Smooth muscle cell (in vitro differentiated cells): ENCODE data around the gene NTRK3. TPM values are rescaled to one million over a fixed set of nuclear protein-coding genes. Genes with fewer than 3 reads are reported as not detected.

Source experiments
- DNase-seq: peaks from one replicate; lab custom pipeline; 2025; ENCODE audit not compliant: unreplicated experiment; lab: John Stamatoyannopoulos, UW
- H2AFZ ChIP-seq: fragments of 200-600 bp; sonication (generic); 2 replicates; pipeline ENCODE4 v1.6.0; 2016; ENCODE audit warnings: antibody characterized with exemption, low read depth, mild to moderate bottlenecking
- H3F3A ChIP-seq: fragments of 200-600 bp; sonication (generic); 2 replicates; pipeline ENCODE4 v1.6.0; 2017; ENCODE audit warnings: antibody characterized with exemption, low read depth
- H3K27ac ChIP-seq: fragments of 200-600 bp; sonication (generic); 2 replicates; pipeline ENCODE4 v1.5.1; 2016; ENCODE audit warnings: low read depth, mild to moderate bottlenecking
- H3K27me3 ChIP-seq: fragments of 200-600 bp; sonication (generic); 2 replicates; pipeline ENCODE4 v1.6.1; 2016; ENCODE audit warnings: low read depth, mild to moderate bottlenecking
- H3K36me3 ChIP-seq: fragments of 200-600 bp; sonication (generic); 2 replicates; pipeline ENCODE4 v1.5.1; 2016; ENCODE audit warnings: low read depth
- H3K4me1 ChIP-seq: fragments of 200-600 bp; sonication (generic); 2 replicates; pipeline ENCODE4 v1.5.1; 2016; ENCODE audit warnings: low read depth
- H3K4me2 ChIP-seq: fragments of 200-600 bp; sonication (generic); 2 replicates; pipeline ENCODE4 v1.6.0; 2016; ENCODE audit warnings: mild to moderate bottlenecking
- H3K4me3 ChIP-seq: fragments of 200-600 bp; sonication (generic); 2 replicates; pipeline ENCODE4 v1.5.1; 2016; ENCODE audit warnings: mild to moderate bottlenecking
- H3K79me2 ChIP-seq: fragments of 200-600 bp; sonication (generic); 2 replicates; pipeline ENCODE4 v1.6.0; 2016; ENCODE audit warnings: low read depth, mild to moderate bottlenecking
- H3K9ac ChIP-seq: fragments of 200-600 bp; sonication (generic); 2 replicates; pipeline ENCODE4 v1.6.0; 2016; ENCODE audit warnings: low read depth
- H3K9me3 ChIP-seq: fragments of 200-600 bp; sonication (generic); replicated peaks from 2 replicates; pipeline ENCODE4 v1.5.1; 2016; ENCODE audit warnings: low read depth
- H4K20me1 ChIP-seq: fragments of 200-600 bp; sonication (generic); 2 replicates; pipeline ENCODE4 v1.6.0; 2016; ENCODE audit warnings: low read depth
- CTCF ChIP-seq: fragments of 200-600 bp; sonication (generic); IDR thresholded peaks from 2 replicates; pipeline ENCODE4 v1.5.1; 2017; ENCODE audit warnings: borderline replicate concordance, mild to moderate bottlenecking, antibody characterized with exemption; ENCODE audit not compliant: insufficient read depth, poor library complexity, severe bottlenecking
- WGBS: methylation state at CpG from one replicate; pipeline ENCODE4 v1.1.7; 2016; ENCODE audit warnings: low lambda C conversion rate; 5-methylcytosine and 5-hydroxymethylcytosine counted together
- polyA plus RNA-seq: library from polyadenylated mRNA; unstranded; fragments of >200 nt; fragmentation: Nextera tagmentation; extraction: Ambion mirVana; gene quantifications from 2 replicates; pipeline ENCODE4 v1.2.1, GENCODE V29; 2016
- total RNA-seq: library from RNA; depleted of rRNA; stranded (reverse); fragments of >200 nt; gene quantifications from 2 replicates; pipeline ENCODE4 v1.2.3, GENCODE V29; 2014

NTRK3 gene
- total and polyA plus RNA-seq, 2 experiments from 2014 or later: 3.3 to 3.5 TPM

DNA sequence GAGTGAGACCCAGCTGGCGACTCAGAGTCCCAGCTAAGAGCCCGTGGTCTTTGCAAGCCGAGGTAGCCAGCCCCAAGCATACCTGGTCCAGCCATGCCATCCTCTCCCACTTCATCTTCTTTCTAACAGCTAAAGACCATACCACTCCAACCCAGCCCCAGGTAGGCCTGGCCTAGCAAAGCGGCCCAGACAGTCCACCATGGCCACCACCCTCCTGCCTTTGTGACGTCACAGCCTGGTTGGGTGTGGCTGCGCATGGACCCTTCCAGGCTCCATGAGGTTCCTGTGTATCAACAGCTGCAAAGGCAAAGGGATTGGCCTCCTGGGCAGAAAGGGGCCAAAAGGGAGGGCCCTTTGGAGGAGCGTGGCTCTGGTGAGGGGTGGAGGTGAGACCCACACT lies 4.1 kb downstream of the NTRK3 start:
- H3K4me2 ChIP-seq: no peak overlapping the region
- H3K9ac ChIP-seq: no peak overlapping the region
- no peaks in the 10 kb centered on the region for H3K36me3 ChIP-seq
- no peak overlapping the region for H2AFZ ChIP-seq
- WGBS: 92% methylated on average over 7 of the region's 7 CpGs
- H3K4me3 ChIP-seq: no peak overlapping the region
- H3F3A ChIP-seq: no peaks in the 10 kb centered on the region
- no peak for TF ChIP-seq CTCF
- H3K27ac ChIP-seq: no peak overlapping the region
- no peaks in the 10 kb centered on the region for H3K79me2 ChIP-seq
- DNase-seq: no peak
- H4K20me1 ChIP-seq: no peaks in the 10 kb centered on the region
- peaks cover 1% of the 10 kb centered on the region for H3K4me1 ChIP-seq
- no peaks in the 10 kb centered on the region for H3K9me3 ChIP-seq
- peaks cover 48% of the 10 kb centered on the region for H3K27me3 ChIP-seq

GRCh38 chr15:88250826-88251225 lies 5.7 kb downstream of the NTRK3 start:
- no peaks in the 10 kb centered on the region for H3K79me2 ChIP-seq
- H2AFZ ChIP-seq: no peak overlapping the region
- 85% methylated on average over 1 of the region's 1 CpG for WGBS
- no peaks in the 10 kb centered on the region for H4K20me1 ChIP-seq
- no peak for TF ChIP-seq CTCF
- no peaks in the 10 kb centered on the region for H3K9me3 ChIP-seq
- H3K4me1 ChIP-seq: no peaks in the 10 kb centered on the region
- DNase-seq: no peak
- H3F3A ChIP-seq: no peaks in the 10 kb centered on the region
- no peak overlapping the region for H3K9ac ChIP-seq
- no peak overlapping the region for H3K4me3 ChIP-seq
- no peak overlapping the region for H3K27ac ChIP-seq
- no peaks in the 10 kb centered on the region for H3K36me3 ChIP-seq
- no peak overlapping the region for H3K4me2 ChIP-seq
- H3K27me3 ChIP-seq: peaks cover 33% of the 10 kb centered on the region

GRCh38 chr15:88249220-88249619 lies 7.3 kb downstream of the NTRK3 start:
- Histone ChIP-seq H3K4me2 (no peak overlapping the region), H3K27me3 (peaks cover 17% of the 10 kb centered on the region), H3F3A (no peaks in the 10 kb centered on the region), H3K4me3 (no peak overlapping the region), H3K9ac (no peak overlapping the region), H2AFZ (no peak overlapping the region), H3K79me2 (no peaks in the 10 kb centered on the region), H3K27ac (no peak overlapping the region), H3K9me3 (no peaks in the 10 kb centered on the region), H3K4me1 (no peaks in the 10 kb centered on the region), H3K36me3 (no peaks in the 10 kb centered on the region), H4K20me1 (no peaks in the 10 kb centered on the region)
- 91% methylated on average over 6 of the region's 6 CpGs for WGBS
- DNase-seq: no peak
- no peak for TF ChIP-seq CTCF

DNA sequence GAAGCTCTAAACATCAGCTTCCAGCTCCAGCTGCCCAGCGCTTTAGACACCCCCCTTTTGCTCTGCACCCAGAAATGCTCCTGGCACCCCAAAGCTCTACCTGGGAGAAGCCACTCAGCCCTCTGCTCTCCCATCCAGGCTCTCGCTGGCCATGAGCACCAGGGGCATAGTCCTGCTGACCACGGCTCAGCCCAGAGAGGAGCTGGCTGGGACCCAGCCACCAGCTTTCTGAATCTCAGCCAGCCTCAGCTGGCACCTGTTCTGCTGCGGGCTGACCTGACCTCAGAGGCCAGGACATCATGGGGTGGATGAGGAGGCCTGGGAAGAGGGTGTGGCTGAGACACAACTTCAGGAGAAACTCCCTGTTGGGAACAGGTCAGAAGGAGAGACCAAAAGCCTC lies 8.6 kb downstream of the NTRK3 start:
- H2AFZ ChIP-seq: no peak overlapping the region
- H3K9ac ChIP-seq: no peak overlapping the region
- no peaks in the 10 kb centered on the region for H4K20me1 ChIP-seq
- no peaks in the 10 kb centered on the region for H3K9me3 ChIP-seq
- no peak overlapping the region for H3K4me3 ChIP-seq
- H3K4me1 ChIP-seq: no peaks in the 10 kb centered on the region
- no peak overlapping the region for H3K27ac ChIP-seq
- H3K4me2 ChIP-seq: no peak overlapping the region
- TF ChIP-seq CTCF: no peak
- no peak for DNase-seq
- H3K79me2 ChIP-seq: no peaks in the 10 kb centered on the region
- WGBS: 80% methylated on average over 4 of the region's 4 CpGs
- no peaks in the 10 kb centered on the region for H3F3A ChIP-seq
- peaks cover 4% of the 10 kb centered on the region for H3K27me3 ChIP-seq
- H3K36me3 ChIP-seq: no peaks in the 10 kb centered on the region
